ENCODE data around the gene GULP1.

The GULP1 gene

GRCh38 chr2:188367164-188367563, 75.5 kb downstream of the GULP1 start:
- DNase-seq (ENCODE audit: low spot score): no peak

GRCh38 chr2:188369365-188369764, 77.7 kb downstream of the GULP1 start:
- DNase-seq (ENCODE audit: low spot score): peak; percentile 60

GRCh38 chr2:188378371-188378950, 86.8 kb downstream of the GULP1 start:
- no peak for DNase-seq (ENCODE audit: low spot score)

GRCh38 chr2:188379748-188380147, 88.1 kb downstream of the GULP1 start:
- DNase-seq (ENCODE audit: low spot score): no peak

GRCh38 chr2:188380280-188380679, 88.6 kb downstream of the GULP1 start:
- DNase-seq (ENCODE audit: low spot score): no peak

GRCh38 chr2:188381614-188382013, 89.9 kb downstream of the GULP1 start:
- DNase-seq (ENCODE audit: low spot score): no peak

GRCh38 chr2:188382107-188382506, 90.4 kb downstream of the GULP1 start:
- no peak for DNase-seq (ENCODE audit: low spot score)

GRCh38 chr2:188383158-188383557, 91.5 kb downstream of the GULP1 start:
- DNase-seq (ENCODE audit: low spot score): no peak

GRCh38 chr2:188385857-188386256, 94.2 kb downstream of the GULP1 start:
- no peak for DNase-seq (ENCODE audit: low spot score)

- no peak for DNase-seq (ENCODE audit: low spot score)
These were observed 97.2 kb downstream of the GULP1 start for GRCh38 chr2:188388831-188389230.

GRCh38 chr2:188391354-188391753, 99.7 kb downstream of the GULP1 start:
- no peak for DNase-seq (ENCODE audit: low spot score)

- DNase-seq (ENCODE audit: low spot score): no peak
These were observed 103.3 kb downstream of the GULP1 start for GRCh38 chr2:188394931-188395472.

GRCh38 chr2:188395903-188396689, 104.4 kb downstream of the GULP1 start:
- no peak for DNase-seq (ENCODE audit: low spot score)

- no peak for DNase-seq (ENCODE audit: low spot score)
These were observed 107.5 kb downstream of the GULP1 start for GRCh38 chr2:188399159-188399558.

GRCh38 chr2:188403676-188404075, 112.0 kb downstream of the GULP1 start:
- DNase-seq (ENCODE audit: low spot score): no peak

- no peak for DNase-seq (ENCODE audit: low spot score)
These were observed 112.8 kb downstream of the GULP1 start for GRCh38 chr2:188404341-188405004.

- no peak for DNase-seq (ENCODE audit: low spot score)
These were observed 114.7 kb downstream of the GULP1 start for GRCh38 chr2:188406414-188406813.

- no peak for DNase-seq (ENCODE audit: low spot score)
These were observed 119.0 kb downstream of the GULP1 start for GRCh38 chr2:188410504-188411235.

GRCh38 chr2:188412190-188412589, 120.5 kb downstream of the GULP1 start:
- no peak for DNase-seq (ENCODE audit: low spot score)

GRCh38 chr2:188414411-188414810, 122.7 kb downstream of the GULP1 start:
- DNase-seq (ENCODE audit: low spot score): no peak

- no peak for DNase-seq (ENCODE audit: low spot score)
These were observed 123.4 kb downstream of the GULP1 start for GRCh38 chr2:188414869-188415753.

Data from D341Med (cell line).